Omental fat pad (tissue), 4 donors: ENCODE results near the gene CHAMP1. TPM values are rescaled to one million over a fixed set of nuclear protein-coding genes. Genes with fewer than 3 reads are reported as not detected.

Source experiments
- ATAC-seq: fragments of 150-250 bp; one replicate; pipeline ENCODE4 v1.9.1; 2016; ENCODE audit warnings: mild to moderate bottlenecking, moderate library complexity; ENCODE audit not compliant: low FRiP score
- DNase-seq: peaks from one replicate; pipeline ENCODE4 v3.0.0-alpha.2; 2019; ENCODE audit warnings: low spot score
- total RNA-seq, 4 donors: library from RNA; depleted of rRNA; stranded (reverse); fragments of >200 nt; gene quantifications; one replicate each; pipeline ENCODE4 v1.1.0, GENCODE V29; 2016
- TF ChIP-seq, protein P1 (sequence below), 3 donors: fragments of 450-650 bp; IDR thresholded peaks; one replicate each; pipeline ENCODE4 v1.5.1; 2016 to 2017; ENCODE audit warnings: antibody characterized with exemption in 3 of 3, mild to moderate bottlenecking in 3 of 3, moderate library complexity in 2 of 3

The CHAMP1 gene
- total RNA-seq, 4 donors from 2014 or later, result 10.7 to 21.4 (median 17.3) TPM

- no peak for DNase-seq
Observed at GRCh38 chr13:114275304-114275703, 39.0 kb upstream of the CHAMP1 start.

DNA sequence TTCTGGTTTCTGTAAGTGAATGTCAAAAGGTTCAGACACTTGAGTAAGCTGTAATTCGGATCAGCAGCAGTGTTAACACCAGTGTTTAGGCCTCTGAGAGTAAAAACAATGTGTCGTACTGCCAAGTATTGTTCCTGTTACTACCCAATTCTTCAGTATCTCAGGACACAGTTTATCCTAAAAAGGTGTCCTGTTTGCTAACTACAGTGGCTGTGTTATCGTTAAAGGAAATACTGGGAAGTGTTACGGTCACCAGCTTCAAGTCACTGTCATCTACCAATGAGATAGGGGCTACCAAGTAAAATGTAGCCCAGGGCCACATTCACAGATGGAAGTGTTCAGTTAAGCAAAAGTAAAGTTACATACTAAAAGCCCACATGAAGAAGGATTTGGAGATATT is 35.2 kb upstream of the CHAMP1 start:
- TF ChIP-seq, protein P1, sequence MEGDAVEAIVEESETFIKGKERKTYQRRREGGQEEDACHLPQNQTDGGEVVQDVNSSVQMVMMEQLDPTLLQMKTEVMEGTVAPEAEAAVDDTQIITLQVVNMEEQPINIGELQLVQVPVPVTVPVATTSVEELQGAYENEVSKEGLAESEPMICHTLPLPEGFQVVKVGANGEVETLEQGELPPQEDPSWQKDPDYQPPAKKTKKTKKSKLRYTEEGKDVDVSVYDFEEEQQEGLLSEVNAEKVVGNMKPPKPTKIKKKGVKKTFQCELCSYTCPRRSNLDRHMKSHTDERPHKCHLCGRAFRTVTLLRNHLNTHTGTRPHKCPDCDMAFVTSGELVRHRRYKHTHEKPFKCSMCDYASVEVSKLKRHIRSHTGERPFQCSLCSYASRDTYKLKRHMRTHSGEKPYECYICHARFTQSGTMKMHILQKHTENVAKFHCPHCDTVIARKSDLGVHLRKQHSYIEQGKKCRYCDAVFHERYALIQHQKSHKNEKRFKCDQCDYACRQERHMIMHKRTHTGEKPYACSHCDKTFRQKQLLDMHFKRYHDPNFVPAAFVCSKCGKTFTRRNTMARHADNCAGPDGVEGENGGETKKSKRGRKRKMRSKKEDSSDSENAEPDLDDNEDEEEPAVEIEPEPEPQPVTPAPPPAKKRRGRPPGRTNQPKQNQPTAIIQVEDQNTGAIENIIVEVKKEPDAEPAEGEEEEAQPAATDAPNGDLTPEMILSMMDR (IDR thresholded peaks at IDR 0.05), result no peak
- ATAC-seq, result no peak
- DNase-seq, result no peak

More at GRCh38 chr13:114275304-114275703, 39.0 kb upstream of the CHAMP1 start:
- TF ChIP-seq, protein P1 (IDR thresholded peaks at IDR 0.05), result no peak
- ATAC-seq, result no peak

DNA sequence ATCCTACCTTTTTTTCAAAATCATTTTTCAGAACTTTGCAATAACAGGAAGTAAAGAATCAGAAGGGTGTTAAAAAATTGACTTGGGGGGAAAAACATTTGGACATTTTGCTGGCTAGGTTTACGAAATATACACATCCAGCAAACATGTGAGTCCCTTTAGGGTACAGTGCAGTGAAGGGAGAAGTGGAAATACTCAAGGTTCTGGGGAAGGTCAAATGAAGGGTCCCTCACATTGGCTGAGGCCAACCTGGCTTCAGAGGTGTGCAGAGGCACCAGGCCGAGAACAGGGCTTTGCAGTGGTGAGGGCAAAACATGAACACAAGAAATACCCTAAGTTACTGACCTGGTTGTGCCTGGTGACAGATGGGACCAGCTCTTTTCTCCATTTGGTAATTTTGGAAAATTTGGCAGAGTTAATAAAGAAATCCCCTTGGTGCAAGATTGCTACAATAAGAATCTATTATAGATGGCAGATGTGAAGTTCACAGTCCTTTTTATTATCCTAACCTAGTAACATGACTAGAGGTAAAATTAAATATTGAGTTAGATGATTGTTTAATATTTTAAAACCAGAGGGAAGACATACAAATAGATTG is 34.4 kb upstream of the CHAMP1 start:
- DNase-seq (no peak), ATAC-seq (no peak)
- TF ChIP-seq, protein P1 (IDR thresholded peaks at IDR 0.05), result no peak

DNA sequence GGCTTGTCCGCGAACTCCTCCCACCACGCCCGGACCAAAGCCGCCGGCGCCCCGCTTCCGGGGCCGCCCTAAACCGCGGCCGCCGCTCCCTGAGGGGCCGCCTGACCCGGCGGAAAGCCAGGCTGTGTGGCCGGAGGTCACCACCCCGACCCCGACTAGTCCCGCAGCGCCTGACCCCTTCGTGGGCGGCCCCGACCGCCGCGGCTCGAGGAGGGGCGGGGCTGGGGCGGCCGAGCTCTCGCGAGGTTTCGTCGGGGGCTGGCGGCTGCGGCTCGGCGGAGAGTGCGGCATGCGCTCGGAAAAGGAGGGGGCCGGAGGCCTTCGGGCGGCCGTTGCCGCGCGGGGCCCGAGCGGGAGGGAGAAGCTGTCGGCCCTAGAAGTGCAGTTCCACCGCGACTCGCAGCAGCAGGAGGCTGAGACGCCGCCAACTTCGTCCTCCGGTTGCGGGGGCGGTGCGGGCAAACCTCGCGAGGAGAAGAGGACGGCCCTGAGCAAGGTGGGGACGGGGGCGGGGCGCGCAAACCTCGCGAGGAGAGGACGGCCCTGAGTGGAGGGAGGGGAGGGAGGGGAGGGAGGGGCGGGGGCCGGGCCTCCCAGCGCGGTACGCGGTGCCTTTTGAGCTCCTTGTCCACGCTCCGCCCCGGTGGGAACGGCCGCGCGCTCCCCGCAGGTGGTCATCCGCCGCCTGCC is 32.8 kb upstream of the CHAMP1 start, which contains the start of gene UPF3A:
Gene UPF3A (plus strand): TSS at position 251 of the 690 bp plus-strand sequence. CDS start 39 bp downstream, at position 290.
- DNase-seq (peak; percentile 67), ATAC-seq (peak; percentile 91)

GRCh38 chr13:114282041-114282670 is 32.1 kb upstream of the CHAMP1 start:
- TF ChIP-seq, protein P1 (IDR thresholded peaks at IDR 0.05), result no peak
- no peak for DNase-seq
- peak; percentile 80 for ATAC-seq

More for the DNA sequence above, 32.8 kb upstream of the CHAMP1 start, which contains the start of gene UPF3A:
- TF ChIP-seq, protein P1 (IDR thresholded peaks at IDR 0.05), result no peak

- DNase-seq (no peak), ATAC-seq (no peak)
- TF ChIP-seq, protein P1 (IDR thresholded peaks at IDR 0.05), result no peak
Observed at GRCh38 chr13:114283576-114283975, 30.7 kb upstream of the CHAMP1 start.
